ENCODE data around the gene ERC1.
"Not testable (repeated sequence)": the region's sequence is repeated elsewhere in the genome, so short reads cannot be mapped to it uniquely, and the experiment has no call there.

ERC1 gene

GRCh38 chr12:991350-992333, 619 bp downstream of the ERC1 start:
- no peak for TF ChIP-seq MAX (IDR thresholded peaks at IDR 0.05; ENCODE audit: low read depth, low read length)
- TF ChIP-seq POLR2A (IDR thresholded peaks at IDR 0.05; ENCODE audit: extremely low read depth, insufficient read length) = no peak
- TF ChIP-seq MYC (IDR thresholded peaks at IDR 0.05; ENCODE audit: low read depth, low read length) = no peak
- TF ChIP-seq CTCF (IDR thresholded peaks at IDR 0.05; ENCODE audit: low read depth, low read length) = no peak
- H3K4me3 ChIP-seq (ENCODE audit: low read depth, low read length) = peak overlapping the region; percentile 82
- DNase-seq (ENCODE audit: low read depth) = no peak

- no peak overlapping the region for H3K4me3 ChIP-seq (ENCODE audit: low read depth, low read length)
- TF ChIP-seq POLR2A (IDR thresholded peaks at IDR 0.05; ENCODE audit: extremely low read depth, insufficient read length) (no peak), MAX (IDR thresholded peaks at IDR 0.05; ENCODE audit: low read depth, low read length) (no peak)
- DNase-seq (ENCODE audit: low read depth) = no peak
Measured at GRCh38 chr12:992647-993046, 1.6 kb downstream of the ERC1 start.

- H3K4me3 ChIP-seq (ENCODE audit: low read depth, low read length) = no peak overlapping the region
- no peak for DNase-seq (ENCODE audit: low read depth)
- TF ChIP-seq MYC (IDR thresholded peaks at IDR 0.05; ENCODE audit: low read depth, low read length) (no peak), CTCF (IDR thresholded peaks at IDR 0.05; ENCODE audit: low read depth, low read length) (no peak), MAX (IDR thresholded peaks at IDR 0.05; ENCODE audit: low read depth, low read length) (no peak), POLR2A (IDR thresholded peaks at IDR 0.05; ENCODE audit: extremely low read depth, insufficient read length) (no peak)
Measured at GRCh38 chr12:996881-997280, 5.9 kb downstream of the ERC1 start.

GRCh38 chr12:997505-997904, 6.5 kb downstream of the ERC1 start:
- H3K4me3 ChIP-seq (ENCODE audit: low read depth, low read length) = no peak overlapping the region
- no peak for DNase-seq (ENCODE audit: low read depth)
- TF ChIP-seq CTCF (IDR thresholded peaks at IDR 0.05; ENCODE audit: low read depth, low read length) = no peak
- no peak for TF ChIP-seq MYC (IDR thresholded peaks at IDR 0.05; ENCODE audit: low read depth, low read length)
- TF ChIP-seq MAX (IDR thresholded peaks at IDR 0.05; ENCODE audit: low read depth, low read length) = no peak
- no peak for TF ChIP-seq POLR2A (IDR thresholded peaks at IDR 0.05; ENCODE audit: extremely low read depth, insufficient read length)

GRCh38 chr12:998020-998874, 7.2 kb downstream of the ERC1 start:
- H3K4me3 ChIP-seq (ENCODE audit: low read depth, low read length) = no peak overlapping the region
- TF ChIP-seq MYC (IDR thresholded peaks at IDR 0.05; ENCODE audit: low read depth, low read length) (no peak), CTCF (IDR thresholded peaks at IDR 0.05; ENCODE audit: low read depth, low read length) (no peak), MAX (IDR thresholded peaks at IDR 0.05; ENCODE audit: low read depth, low read length) (no peak), POLR2A (IDR thresholded peaks at IDR 0.05; ENCODE audit: extremely low read depth, insufficient read length) (no peak)
- peak; percentile 33 for DNase-seq (ENCODE audit: low read depth)

- H3K4me3 ChIP-seq (ENCODE audit: low read depth, low read length); DNase-seq (ENCODE audit: low read depth): not testable (repeated sequence)
Measured at GRCh38 chr12:999736-1000135, 8.7 kb downstream of the ERC1 start.

Data from NB4 (cell line).